GM12878 (cell line): ENCODE measurements around the gene SBNO1. TPM values are rescaled to one million over a fixed set of nuclear protein-coding genes. Genes with fewer than 3 reads are reported as not detected.
A peak's percentile ranks its signal among the peaks of the same experiment; 100 is the strongest.

Source experiments
- ATAC-seq: fragments of 200-7000 bp; cut with Tn5 transposase; 3 replicates; pipeline ENCODE4 v1.9.1; 2020; ENCODE audit warnings: mild to moderate bottlenecking, moderate library complexity
- BruUV-seq: library from RNA; stranded (reverse); fragments of 400-500 nt; replicated peaks from 2 replicates; lab custom pipeline; 2021; lab: Mats Ljungman, UMichigan
- CTCF ChIA-PET: fragments of 300-600 bp; sonication (Branson Sonifier 250); formaldehyde crosslinking; extraction: SDS; loops from one replicate; lab custom pipeline; 2021; ENCODE audit warnings: inconsistent platforms; lab: Yijun Ruan, JAX
- POLR2A ChIA-PET: fragments of 350-600 bp; formaldehyde crosslinking; extraction: SDS; loops from one replicate; lab custom pipeline; 2021; ENCODE audit warnings: inconsistent platforms; lab: Charles Lee
- RAD21 ChIA-PET: fragments of 300-600 bp; sonication (Branson Sonifier 250); formaldehyde crosslinking; loops from one replicate; lab custom pipeline; 2023; ENCODE audit warnings: antibody characterized with exemption; ENCODE audit not compliant: unreplicated experiment; lab: Charles Lee
- SMC1A ChIA-PET: fragments of 300-600 bp; sonication (Branson Sonifier 250); formaldehyde crosslinking; loops from one replicate; lab custom pipeline; 2023; ENCODE audit not compliant: unreplicated experiment, uncharacterized antibody; lab: Charles Lee
- DNase-seq: peaks from one replicate; pipeline ENCODE4 v3.0.0-alpha.2; 2011; ENCODE audit warnings: low read depth, low spot score
- FAIRE-seq: peaks from 3 replicates; lab custom pipeline; 2011; peaks lifted over from hg19 to GRCh38; lab: Jason Lieb, UNC
- H2AFZ ChIP-seq: 2 replicates; pipeline ENCODE4 v1.6.0; 2011; ENCODE audit warnings: low read depth, low read length, control low read depth; ENCODE audit not compliant: control insufficient read depth
- H3K27ac ChIP-seq: 2 replicates; pipeline ENCODE4 v1.5.1; 2011; ENCODE audit warnings: control low read depth; ENCODE audit not compliant: control insufficient read depth, insufficient read depth
- H3K27me3 ChIP-seq, 2 experiments: replicated peaks in 1 of 2; 2 replicates each; pipeline versions ENCODE4 v1.6.0 to v1.6.1; 2011; ENCODE audit warnings: low read length in 1 of 2; ENCODE audit not compliant: control insufficient read depth in 2 of 2, insufficient read depth in 2 of 2
- H3K36me3 ChIP-seq, 2 experiments: 2 replicates each; pipeline ENCODE4 v1.5.1; 2011; ENCODE audit warnings: low read length in 1 of 2; ENCODE audit not compliant: control insufficient read depth in 2 of 2, insufficient read depth in 2 of 2
- H3K4me1 ChIP-seq: 2 replicates; pipeline ENCODE4 v1.6.1; 2011; ENCODE audit warnings: mild to moderate bottlenecking, low read length, moderate library complexity, mixed read lengths; ENCODE audit not compliant: control insufficient read depth, insufficient read depth
- H3K4me2 ChIP-seq: 2 replicates; pipeline ENCODE4 v1.6.0; 2011; ENCODE audit warnings: control low read depth; ENCODE audit not compliant: control insufficient read depth, insufficient read depth
- H3K4me3 ChIP-seq: fragments of 200-600 bp; sonication (generic); 2 replicates; pipeline ENCODE4 v1.5.1; 2016
- H3K79me2 ChIP-seq: 2 replicates; pipeline ENCODE4 v1.6.0; 2011; ENCODE audit warnings: low read length; ENCODE audit not compliant: control insufficient read depth, insufficient read depth
- H3K9ac ChIP-seq: 2 replicates; pipeline ENCODE4 v1.8.0; 2011; ENCODE audit warnings: low read length, control low read depth, mixed read lengths; ENCODE audit not compliant: control insufficient read depth, insufficient read depth
- H3K9me3 ChIP-seq: replicated peaks from 3 replicates; pipeline ENCODE4 v1.5.1; 2011; ENCODE audit warnings: mild to moderate bottlenecking, low read length; ENCODE audit not compliant: control insufficient read depth, insufficient read depth
- H4K20me1 ChIP-seq: 2 replicates; pipeline ENCODE4 v1.6.0; 2011; ENCODE audit not compliant: control insufficient read depth, insufficient read depth
- BCL11A ChIP-seq: IDR thresholded peaks from 2 replicates; pipeline ENCODE4 v1.6.1; 2011; ENCODE audit warnings: low read depth, low read length
- BHLHE40 ChIP-seq, 2 experiments: fragments of 450-650 bp in 1 of 2; IDR thresholded peaks; 2 replicates each; pipeline ENCODE4 v1.6.1; 2011 to 2017; ENCODE audit warnings: low read depth in 2 of 2, borderline replicate concordance in 1 of 2, improper control_type of control experiment in 1 of 2, low read length in 1 of 2, mild to moderate bottlenecking in 1 of 2
- EGR1 ChIP-seq, 2 experiments: IDR thresholded peaks; 1 replicate in 1 of 2; 2 replicates in 1 of 2; pipeline ENCODE4 v1.6.1; 2011 to 2012; ENCODE audit warnings: low read depth in 2 of 2, low read length in 2 of 2, borderline replicate concordance in 1 of 2, mild to moderate bottlenecking in 1 of 2, moderate library complexity in 1 of 2
- HDAC6 ChIP-seq: fragments of 200-600 bp; sonication (generic); IDR thresholded peaks from one replicate; pipeline ENCODE4 v1.8.0; 2017; ENCODE audit warnings: antibody characterized with exemption; ENCODE audit not compliant: unreplicated experiment
- POLR2A ChIP-seq: IDR thresholded peaks from 2 replicates; pipeline ENCODE4 v1.6.1; 2011; ENCODE audit warnings: low read depth, mild to moderate bottlenecking, low read length
- SIN3A ChIP-seq: IDR thresholded peaks from 2 replicates; pipeline ENCODE4 v1.6.1; 2012; ENCODE audit warnings: low read depth, low read length, improper control_type of control experiment
- SUPT20H ChIP-seq: IDR thresholded peaks from 2 replicates; pipeline ENCODE4 v1.6.1; 2011; ENCODE audit warnings: low read depth, mild to moderate bottlenecking, low read length, moderate library complexity, borderline replicate concordance; ENCODE audit not compliant: control insufficient read depth
- ZNF384 ChIP-seq: IDR thresholded peaks from 2 replicates; pipeline ENCODE4 v1.6.1; 2012; ENCODE audit warnings: low read depth, mild to moderate bottlenecking, low read length, improper control_type of control experiment, borderline replicate concordance
- WGBS: methylation state at CpG from one replicate; pipeline ENCODE4 v1.1.6; 2016; ENCODE audit warnings: low lambda C conversion rate; ENCODE audit not compliant: insufficient replicate concordance, insufficient coverage; ENCODE audit errors: missing lambda C conversion rate; 5-methylcytosine and 5-hydroxymethylcytosine counted together
- in situ Hi-C: fragments of 300-500 bp; cut with MboI; formaldehyde crosslinking; loops from 9 replicates; pipeline ENCODE4 v1.14.3; 2018; ENCODE audit warnings: mixed read lengths
- intact Hi-C: fragments of 100-400 bp; cut with micrococcal nuclease; formaldehyde crosslinking; loops from one replicate; pipeline ENCODE4 v1.14.2; 2022; ENCODE audit not compliant: unreplicated experiment
- polyA plus RNA-seq, 11 experiments: library from polyadenylated mRNA; depleted of rRNA in 4 of 11; unstranded in 6 of 11; stranded (reverse) in 5 of 11; fragments of >200 nt; fragmentation: Nextera tagmentation in 4 of 11; fragmentation: Illumina TruSeq in 1 of 11; extraction: Ambion mirVana in 4 of 11; extraction: Trizol in 1 of 11; gene quantifications; 1 replicate in 1 of 11; 2 replicates in 10 of 11; pipeline versions ENCODE4 v1.2.1 to v1.2.3, GENCODE V29; 2011 to 2016; ENCODE audit warnings: inconsistent platforms in 2 of 11, missing spikeins in 2 of 11, low read depth in 1 of 11
- total RNA-seq, 4 experiments: library from RNA; depleted of rRNA in 3 of 4; stranded (reverse); fragments of >200 nt in 3 of 4; fragmentation: Illumina TruSeq in 1 of 4; extraction: Trizol in 1 of 4; gene quantifications; 2 replicates each; pipeline versions ENCODE4 v1.2.1 to v1.2.3, GENCODE V29; 2013 to 2021
- TF ChIP-seq, protein P1 (sequence below): fragments of 450-650 bp; IDR thresholded peaks from 2 replicates; pipeline ENCODE4 v1.6.1; 2017; ENCODE audit warnings: mild to moderate bottlenecking
- TF ChIP-seq, protein P2 (sequence below): fragments of 450-650 bp; IDR thresholded peaks from 2 replicates; pipeline ENCODE4 v1.6.1; 2016; ENCODE audit warnings: mild to moderate bottlenecking, moderate library complexity, borderline replicate concordance

SBNO1 gene
- total and polyA plus RNA-seq, 10 of the 15 experiments (the other 5 are each of a cell fraction or from before 2014, with no cell fraction given) = 7.5 to 39.7 (median 20.9) TPM

DNA sequence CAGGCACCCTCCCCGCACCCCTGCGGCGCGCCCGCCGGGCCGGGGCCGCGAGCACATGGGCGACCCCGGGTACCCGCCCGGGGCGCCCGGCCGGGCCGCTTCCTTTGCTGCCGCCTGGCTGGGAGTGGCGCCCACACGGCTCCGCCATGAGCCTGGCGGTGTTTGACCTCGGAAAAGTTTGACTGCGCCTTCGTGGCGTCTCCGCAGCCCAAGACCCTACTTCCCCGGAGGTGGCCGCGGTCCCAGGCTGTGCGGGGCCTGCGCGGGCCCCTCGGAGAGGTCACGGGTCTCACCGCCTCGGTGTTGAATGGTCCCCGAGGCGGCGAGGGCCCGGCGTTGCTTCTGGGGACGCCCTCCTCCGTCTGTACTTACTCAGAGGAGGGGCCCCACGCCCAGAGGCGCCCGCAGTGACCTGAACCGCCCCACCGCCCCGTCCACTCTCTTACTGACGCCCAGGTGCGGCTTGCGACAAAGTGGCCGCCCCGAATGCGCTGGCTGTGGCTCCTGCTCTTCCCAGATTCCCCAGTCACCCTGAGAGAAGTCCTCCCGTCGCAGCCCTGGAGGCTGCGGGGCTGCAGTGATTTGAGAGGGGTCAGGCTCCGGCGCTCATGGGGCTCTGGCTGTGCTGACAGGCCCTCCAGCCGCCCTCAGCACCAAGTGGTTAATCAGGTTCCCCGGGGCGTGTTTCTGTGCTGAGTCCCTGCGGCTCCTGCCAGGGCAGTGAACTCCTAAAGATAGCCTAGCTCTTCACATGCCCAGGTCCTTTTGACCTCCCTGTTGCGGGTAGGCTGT is 25.1 kb upstream of the SBNO1 start (continued):
- peak; percentile 26 for TF ChIP-seq HDAC6
- no peak for TF ChIP-seq BCL11A
- TF ChIP-seq SUPT20H = no peak

DNA sequence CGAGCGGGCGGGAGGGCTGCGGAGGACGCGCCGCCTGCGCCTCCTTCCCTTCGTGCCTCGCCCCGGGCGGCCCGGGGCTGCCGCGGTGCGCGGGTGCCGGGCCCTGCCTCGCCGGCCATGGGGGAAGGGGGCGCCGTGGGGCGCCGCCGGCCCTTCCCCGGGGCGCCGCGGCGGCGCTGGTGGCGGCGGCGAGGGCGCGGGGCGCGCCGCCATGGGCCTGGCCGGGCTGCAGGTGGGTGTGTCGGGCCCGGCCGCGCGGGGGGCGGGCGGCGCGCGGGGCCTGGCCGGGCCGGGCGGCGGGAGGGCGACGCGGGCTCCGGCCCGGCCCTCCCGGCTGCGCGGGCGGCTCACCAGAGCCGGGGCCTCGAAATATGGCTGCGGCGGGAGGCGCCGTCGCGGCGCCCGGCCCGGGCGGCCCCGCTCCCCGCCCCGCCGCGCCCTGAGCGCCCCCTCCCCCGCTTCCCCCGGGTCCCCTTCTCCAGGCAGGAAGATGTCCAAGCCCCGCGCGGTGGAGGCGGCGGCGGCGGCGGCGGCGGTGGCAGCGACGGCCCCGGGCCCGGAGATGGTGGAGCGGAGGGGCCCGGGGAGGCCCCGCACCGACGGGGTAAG is 24.4 kb upstream of the SBNO1 start:
- ChIA-PET RAD21 (interaction anchor here (1.6 to 1.8 kb wide), 2 partner anchors 38 to 43 kb away, joined by 6 to 7 read pairs; no protein-coding TSS in a partner anchor), CTCF (interaction anchor here (1.9 kb wide), 1 partner anchor 24 kb away, joined by 7 read pairs; no protein-coding TSS in a partner anchor), SMC1A (interaction anchor here (0.6 to 2.1 kb wide), 4 partner anchors 26 to 78 kb away, joined by 3 to 7 read pairs (median 5); no protein-coding TSS in a partner anchor), POLR2A (interaction anchor here (0.6 to 2.4 kb wide), 4 partner anchors 32 to 156 kb away, joined by 3 to 12 read pairs (median 4); partner anchors contain the start of gene MPHOSPH9)
- Histone ChIP-seq H3K27me3 (no peaks in the 10 kb centered on the region), H2AFZ (peak overlapping the region; percentile 46; the same call in 1 of the 2 replicates), H3K79me2 (peaks cover 51% of the 10 kb centered on the region), H3K4me1 (peaks cover 20% of the 10 kb centered on the region), H3K36me3 (peaks cover 2% of the 10 kb centered on the region in 2 experiments; a peak in 3 of 4 replicates), H3K4me3 (peak overlapping the region; percentile 81), H3K9ac (peak overlapping the region; percentile 73), H3K27ac (peak overlapping the region; percentile 59), H3K4me2 (no peak overlapping the region; the same call in 1 of the 2 replicates), H4K20me1 (no peaks in the 10 kb centered on the region), H3K9me3 (no peaks in the 10 kb centered on the region)
- in situ Hi-C loops = no loop called here
- no peak for TF ChIP-seq ZNF384
- TF ChIP-seq BHLHE40 (IDR thresholded peaks at IDR 0.05; ENCODE audit: borderline replicate concordance in 1 of 2, low read depth in 2 of 2, low read length in 1 of 2) = 0 out of 4 replicates have a peak, but pooled peaks of 1 of the 2 experiments have one; percentile 13
- TF ChIP-seq, protein P1, sequence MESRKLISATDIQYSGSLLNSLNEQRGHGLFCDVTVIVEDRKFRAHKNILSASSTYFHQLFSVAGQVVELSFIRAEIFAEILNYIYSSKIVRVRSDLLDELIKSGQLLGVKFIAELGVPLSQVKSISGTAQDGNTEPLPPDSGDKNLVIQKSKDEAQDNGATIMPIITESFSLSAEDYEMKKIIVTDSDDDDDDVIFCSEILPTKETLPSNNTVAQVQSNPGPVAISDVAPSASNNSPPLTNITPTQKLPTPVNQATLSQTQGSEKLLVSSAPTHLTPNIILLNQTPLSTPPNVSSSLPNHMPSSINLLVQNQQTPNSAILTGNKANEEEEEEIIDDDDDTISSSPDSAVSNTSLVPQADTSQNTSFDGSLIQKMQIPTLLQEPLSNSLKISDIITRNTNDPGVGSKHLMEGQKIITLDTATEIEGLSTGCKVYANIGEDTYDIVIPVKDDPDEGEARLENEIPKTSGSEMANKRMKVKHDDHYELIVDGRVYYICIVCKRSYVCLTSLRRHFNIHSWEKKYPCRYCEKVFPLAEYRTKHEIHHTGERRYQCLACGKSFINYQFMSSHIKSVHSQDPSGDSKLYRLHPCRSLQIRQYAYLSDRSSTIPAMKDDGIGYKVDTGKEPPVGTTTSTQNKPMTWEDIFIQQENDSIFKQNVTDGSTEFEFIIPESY = no peak
- TF ChIP-seq POLR2A = peak; percentile 64
- TF ChIP-seq SIN3A = peak; percentile 8; the same call in 1 of the 2 replicates
- 0 out of 3 replicates have a peak, but pooled peaks of 1 of the 2 experiments have one; percentile 48 for TF ChIP-seq EGR1 (IDR thresholded peaks at IDR 0.05; ENCODE audit: borderline replicate concordance in 1 of 2, low read depth in 2 of 2, low read length in 2 of 2)
- TF ChIP-seq, protein P2, sequence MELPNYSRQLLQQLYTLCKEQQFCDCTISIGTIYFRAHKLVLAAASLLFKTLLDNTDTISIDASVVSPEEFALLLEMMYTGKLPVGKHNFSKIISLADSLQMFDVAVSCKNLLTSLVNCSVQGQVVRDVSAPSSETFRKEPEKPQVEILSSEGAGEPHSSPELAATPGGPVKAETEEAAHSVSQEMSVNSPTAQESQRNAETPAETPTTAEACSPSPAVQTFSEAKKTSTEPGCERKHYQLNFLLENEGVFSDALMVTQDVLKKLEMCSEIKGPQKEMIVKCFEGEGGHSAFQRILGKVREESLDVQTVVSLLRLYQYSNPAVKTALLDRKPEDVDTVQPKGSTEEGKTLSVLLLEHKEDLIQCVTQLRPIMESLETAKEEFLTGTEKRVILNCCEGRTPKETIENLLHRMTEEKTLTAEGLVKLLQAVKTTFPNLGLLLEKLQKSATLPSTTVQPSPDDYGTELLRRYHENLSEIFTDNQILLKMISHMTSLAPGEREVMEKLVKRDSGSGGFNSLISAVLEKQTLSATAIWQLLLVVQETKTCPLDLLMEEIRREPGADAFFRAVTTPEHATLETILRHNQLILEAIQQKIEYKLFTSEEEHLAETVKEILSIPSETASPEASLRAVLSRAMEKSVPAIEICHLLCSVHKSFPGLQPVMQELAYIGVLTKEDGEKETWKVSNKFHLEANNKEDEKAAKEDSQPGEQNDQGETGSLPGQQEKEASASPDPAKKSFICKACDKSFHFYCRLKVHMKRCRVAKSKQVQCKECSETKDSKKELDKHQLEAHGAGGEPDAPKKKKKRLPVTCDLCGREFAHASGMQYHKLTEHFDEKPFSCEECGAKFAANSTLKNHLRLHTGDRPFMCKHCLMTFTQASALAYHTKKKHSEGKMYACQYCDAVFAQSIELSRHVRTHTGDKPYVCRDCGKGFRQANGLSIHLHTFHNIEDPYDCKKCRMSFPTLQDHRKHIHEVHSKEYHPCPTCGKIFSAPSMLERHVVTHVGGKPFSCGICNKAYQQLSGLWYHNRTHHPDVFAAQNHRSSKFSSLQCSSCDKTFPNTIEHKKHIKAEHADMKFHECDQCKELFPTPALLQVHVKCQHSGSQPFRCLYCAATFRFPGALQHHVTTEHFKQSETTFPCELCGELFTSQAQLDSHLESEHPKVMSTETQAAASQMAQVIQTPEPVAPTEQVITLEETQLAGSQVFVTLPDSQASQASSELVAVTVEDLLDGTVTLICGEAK = no peak
- ATAC-seq (no peak), FAIRE-seq (no peak), DNase-seq (no peak)
- intact Hi-C loops = loop anchor here (1.0 to 5.0 kb wide), 3 partner anchors 24 to 70 kb away; partner anchors contain the start of gene SNRNP35
- no CpG with 5 or more reads among the region's 102 CpGs for WGBS
- BruUV-seq = no TSS peak
